HG03159 (cell line): ENCODE measurements around the gene SOCS2.
A peak's percentile ranks its signal among the peaks of the same experiment; 100 is the strongest.
"Not testable (repeated sequence)": the region's sequence is repeated elsewhere in the genome, so short reads cannot be mapped to it uniquely, and the experiment has no call there.

Experiments
- ATAC-seq: cut with Tn5 transposase; IDR thresholded peaks from one replicate; pipeline ENCODE4 v1.9.1; 2021; ENCODE audit warnings: mild to moderate bottlenecking, moderate library complexity; ENCODE audit not compliant: unreplicated experiment

Gene SOCS2

DNA sequence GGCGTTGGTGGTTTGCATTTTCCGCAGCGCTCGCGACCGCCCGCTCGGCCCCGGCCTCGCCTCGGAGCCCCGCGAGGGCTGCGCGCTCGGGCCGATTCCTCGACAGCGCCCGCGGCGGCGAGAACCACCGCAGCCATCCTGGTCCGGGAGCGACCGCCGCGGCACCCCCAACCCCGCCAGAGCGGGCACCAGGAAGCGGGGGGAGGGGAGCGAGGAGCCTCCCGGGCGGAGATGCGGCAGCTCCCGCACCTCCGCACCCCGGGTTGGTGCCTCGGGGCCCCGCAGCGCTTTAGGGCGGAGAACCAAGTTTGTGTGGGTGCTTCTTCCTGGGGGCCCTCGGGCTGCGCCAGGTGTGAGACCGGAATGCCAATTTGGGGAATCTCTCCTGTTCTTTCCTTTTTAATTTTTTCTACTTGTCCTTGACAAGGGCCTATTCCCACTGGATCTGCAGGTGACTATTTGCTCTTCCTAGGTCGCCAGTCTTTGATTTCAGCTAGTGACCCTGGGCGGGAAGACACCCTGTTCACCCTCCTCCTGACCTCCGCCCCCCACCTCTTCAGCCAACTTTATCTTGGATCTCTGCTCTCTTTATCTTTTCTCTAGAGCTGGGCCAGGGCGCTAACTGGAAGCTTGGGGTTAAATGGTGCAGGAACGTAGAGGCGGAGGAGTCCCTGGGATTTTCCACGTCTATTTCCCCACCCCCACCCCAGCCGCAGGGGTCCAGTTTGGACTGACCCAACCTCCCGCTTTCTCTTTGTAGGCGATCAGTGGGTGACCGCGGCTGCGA is at the start of gene SOCS2:
Gene SOCS2 (plus strand): TSS at position 751 of the 787 bp plus-strand sequence. CDS start 223 bp downstream, outside the sequence.
- ATAC-seq, result no peak

- ATAC-seq, result no peak
Measured at GRCh38 chr12:93524386-93525133, 47.9 kb upstream of the SOCS2 start.

- ATAC-seq, result no peak
Measured at GRCh38 chr12:93526786-93527428, 45.6 kb upstream of the SOCS2 start.

- no peak for ATAC-seq
Measured at GRCh38 chr12:93530358-93530757, 42.1 kb upstream of the SOCS2 start.

- no peak for ATAC-seq
Measured at GRCh38 chr12:93533310-93533709, 39.2 kb upstream of the SOCS2 start.

DNA sequence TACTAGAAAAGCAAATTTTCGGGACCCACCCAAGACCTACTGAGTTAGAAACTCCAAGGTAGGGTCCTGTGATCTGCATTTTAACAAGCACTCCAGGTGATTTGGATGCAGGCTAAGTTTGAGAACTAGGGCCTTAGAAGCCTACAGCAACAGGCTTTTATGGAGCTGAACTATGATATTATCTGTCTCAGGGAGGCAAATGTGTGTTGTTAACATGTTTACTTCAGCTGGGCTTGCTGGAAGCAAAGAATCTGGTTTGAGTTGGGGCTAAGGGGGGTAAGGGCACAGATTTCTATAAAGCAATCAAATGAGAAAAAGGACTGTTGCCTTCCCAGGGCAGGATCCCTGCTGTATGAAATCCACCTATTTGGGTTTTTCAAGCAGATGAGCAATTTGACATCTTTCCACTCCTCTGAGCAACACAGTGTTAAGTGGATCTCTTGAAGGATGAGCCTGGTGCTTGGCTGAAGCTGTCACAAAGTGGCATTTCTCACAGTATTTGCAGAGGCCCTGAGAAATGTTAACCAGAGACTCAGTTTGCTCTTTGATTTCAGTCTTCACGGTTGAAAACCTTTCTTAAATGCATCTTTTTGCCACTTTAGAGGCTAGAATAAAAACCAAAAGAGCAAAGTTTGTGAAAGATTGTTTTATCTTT is 36.2 kb upstream of the SOCS2 start:
- peak; percentile 29 for ATAC-seq

DNA sequence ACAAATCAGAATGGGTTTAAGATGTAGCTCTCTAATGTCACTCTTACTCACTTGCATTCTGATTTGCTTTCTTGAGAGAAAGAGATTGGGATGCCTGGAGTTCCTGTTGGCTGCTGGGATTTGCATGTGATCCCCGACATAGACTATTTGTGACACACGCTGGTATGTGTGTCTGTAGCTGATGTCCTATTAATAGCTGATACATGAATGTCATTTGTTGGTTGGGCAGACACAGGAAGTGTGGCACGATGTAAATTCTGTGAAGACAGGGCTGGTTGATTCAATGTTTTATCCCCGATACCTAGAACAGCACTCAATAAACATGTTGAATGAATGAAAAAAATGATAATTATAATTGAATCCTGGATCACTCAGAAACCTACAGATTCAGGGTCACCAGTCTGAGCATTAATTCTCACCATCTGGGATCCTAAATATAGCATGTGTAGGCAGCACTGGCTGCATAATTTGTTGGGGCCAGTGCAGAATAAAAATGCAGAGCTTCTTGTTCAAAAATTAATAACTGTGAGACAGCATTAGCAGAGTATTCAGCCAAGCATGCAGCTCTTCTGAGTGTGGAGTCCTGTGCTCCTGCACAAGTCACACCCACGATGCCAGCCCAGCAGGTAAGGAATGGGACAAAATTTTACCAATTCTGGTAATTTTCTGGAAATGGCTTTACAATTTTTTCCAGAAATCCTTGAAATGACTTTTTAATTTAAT is 35.5 kb upstream of the SOCS2 start:
- peak; percentile 88 for ATAC-seq

DNA sequence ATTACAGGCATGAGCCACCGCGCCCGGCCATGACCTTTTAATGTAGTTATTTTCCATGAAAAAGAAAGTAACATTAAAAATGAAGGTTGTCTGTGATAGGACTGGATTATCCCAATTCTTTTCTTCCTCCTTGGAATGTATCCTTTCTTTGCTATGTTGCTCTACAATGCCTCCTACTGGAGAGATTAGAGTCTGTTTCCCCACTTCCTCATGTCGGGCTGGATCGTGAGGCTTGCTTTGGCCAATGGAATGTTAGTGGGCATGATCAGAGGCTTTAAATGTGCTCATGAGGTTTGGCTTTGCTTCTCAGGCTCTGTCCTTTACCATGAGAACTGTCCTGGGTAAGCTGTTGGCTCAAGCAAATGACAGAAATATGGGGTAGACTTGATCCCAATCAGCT is 34.7 kb upstream of the SOCS2 start:
- no peak for ATAC-seq

DNA sequence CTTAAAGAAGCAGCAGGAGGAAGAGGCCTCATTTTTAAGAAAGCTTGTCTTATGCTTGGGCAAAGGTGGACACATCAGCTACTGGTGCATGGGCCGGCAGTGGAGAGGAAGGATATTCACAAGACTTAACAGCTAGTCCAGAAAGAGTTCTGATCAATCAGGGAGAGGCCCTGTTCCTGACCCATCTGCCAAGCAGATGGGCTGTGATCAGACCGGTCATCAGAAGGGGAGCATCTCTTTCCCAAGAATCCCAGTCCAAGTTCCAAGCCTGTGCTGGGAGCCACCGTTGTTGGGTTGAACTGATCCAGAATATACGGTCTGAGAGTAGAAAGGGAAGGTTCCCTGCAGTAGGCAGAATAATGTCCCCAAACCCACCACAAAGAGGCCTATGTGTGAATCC is 32.7 kb upstream of the SOCS2 start:
- no peak for ATAC-seq

GRCh38 chr12:93540466-93540865 is 32.0 kb upstream of the SOCS2 start:
- no peak for ATAC-seq

DNA sequence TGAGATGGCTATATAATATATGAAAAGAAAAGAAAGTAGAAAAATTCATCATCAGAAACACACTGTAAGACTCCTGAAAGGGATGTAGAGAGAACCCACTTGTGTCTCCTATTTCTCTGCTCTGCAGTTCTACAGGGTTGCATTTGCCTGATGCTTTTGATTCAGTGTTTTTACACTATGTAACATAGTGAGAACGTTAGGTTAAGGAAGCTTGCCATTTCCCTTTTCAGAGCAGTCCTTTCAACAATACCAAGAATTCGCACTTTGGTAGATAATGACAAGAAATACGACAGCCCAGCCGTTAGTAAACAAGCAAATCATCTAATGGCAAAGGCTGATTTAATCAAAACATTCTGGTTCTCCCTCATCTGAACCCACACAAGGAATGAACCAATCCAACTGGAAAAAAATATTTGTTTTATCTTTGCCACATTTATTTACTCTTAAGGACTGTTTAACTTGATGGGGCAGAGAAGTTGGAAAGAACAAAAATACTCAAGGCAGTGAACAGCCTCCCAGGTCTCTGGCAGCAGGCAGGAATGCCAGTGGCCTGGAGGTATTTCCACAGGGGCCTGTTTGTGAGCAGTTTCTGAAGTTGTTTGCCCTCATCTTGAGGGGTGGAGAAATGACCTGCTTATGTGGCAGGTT is 30.8 kb upstream of the SOCS2 start:
- no peak for ATAC-seq

- ATAC-seq, result no peak
Measured at GRCh38 chr12:93547778-93548177, 24.7 kb upstream of the SOCS2 start.

- no peak for ATAC-seq
Measured at GRCh38 chr12:93549174-93549573, 23.3 kb upstream of the SOCS2 start.

GRCh38 chr12:93550748-93551611 is 21.5 kb upstream of the SOCS2 start:
- ATAC-seq, result no peak

DNA sequence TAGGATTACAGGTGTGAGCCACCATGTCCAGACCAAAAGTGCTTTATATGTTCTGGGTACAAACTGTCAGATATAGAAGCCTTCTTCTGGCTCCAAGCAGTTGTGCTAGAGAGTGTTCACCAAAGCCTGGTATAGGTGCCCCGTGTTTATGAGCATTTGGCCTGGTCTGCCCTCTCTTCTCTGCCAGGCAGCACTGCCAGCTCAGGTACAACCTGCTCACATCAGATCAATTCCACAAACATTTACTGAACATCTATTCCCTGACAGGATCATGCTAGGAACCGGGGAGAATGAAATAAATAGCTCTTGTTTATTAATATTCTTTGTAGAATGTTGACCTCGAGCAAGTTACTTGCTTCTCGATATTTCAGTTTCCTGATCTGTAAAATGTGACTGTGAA is 20.0 kb upstream of the SOCS2 start:
- ATAC-seq, result no peak

- ATAC-seq, result not testable (repeated sequence)
Measured at GRCh38 chr12:93557879-93558278, 14.6 kb upstream of the SOCS2 start.

GRCh38 chr12:93558685-93559084 is 13.8 kb upstream of the SOCS2 start:
- ATAC-seq, result not testable (repeated sequence)

GRCh38 chr12:93563807-93564538 is 8.5 kb upstream of the SOCS2 start:
- ATAC-seq, result no peak
